Esophagus squamous epithelium (tissue), 4 donors: Measurements from ENCODE around the gene RNF39.

Experiments
- CTCF ChIP-seq, 6 experiments: fragments of 450-650 bp in 4 of 6; fragments of 200-600 bp in 2 of 6; sonication (generic) in 2 of 6; IDR thresholded peaks; one replicate each; pipeline ENCODE4 v1.5.1; 2016 to 2019; ENCODE audit warnings: antibody characterized with exemption in 6 of 6, mild to moderate bottlenecking in 4 of 6, moderate library complexity in 4 of 6
- POLR2A ChIP-seq, 4 donors: fragments of 450-650 bp; IDR thresholded peaks; one replicate each; pipeline ENCODE4 v1.6.1; 2017; ENCODE audit warnings: antibody characterized with exemption in 4 of 4, mild to moderate bottlenecking in 4 of 4, moderate library complexity in 3 of 4

- TF ChIP-seq POLR2A (IDR thresholded peaks at IDR 0.05) = no peak
- no peak for TF ChIP-seq CTCF (IDR thresholded peaks at IDR 0.05)
Observed at GRCh38 chr6:30062471-30063178, 12.9 kb downstream of the RNF39 start.
